ENCODE results near the gene LRIG1.

GRCh38 chr3:66441129-66441528 is 59.7 kb downstream of the LRIG1 start:
- TF ChIP-seq CTCF (IDR thresholded peaks at IDR 0.05) = no peak
- TF ChIP-seq POLR2AphosphoS5 (IDR thresholded peaks at IDR 0.05; ENCODE audit: low read depth, low read length) = no peak
- no peak for TF ChIP-seq REST (IDR thresholded peaks at IDR 0.05; ENCODE audit: insufficient read depth in 1 of 2, low read depth in 2 of 2, low read length in 1 of 2)
- no peak for TF ChIP-seq TCF7L2 (IDR thresholded peaks at IDR 0.05; ENCODE audit: low read depth, low read length)
- no peak for TF ChIP-seq SIN3A (IDR thresholded peaks at IDR 0.05; ENCODE audit: borderline replicate concordance, insufficient read depth, low read depth, low read length)

All from Panc1 (cell line).